Mammary microvascular endothelial cell (primary cell): Measurements from ENCODE around the gene KIF5B. TPM values are rescaled to one million over a fixed set of nuclear protein-coding genes. Genes with fewer than 3 reads are reported as not detected.

ENCODE experiments used
- total RNA-seq: library from RNA; depleted of rRNA; stranded (reverse); fragments of >200 nt; gene quantifications from 2 replicates; pipeline ENCODE4 v1.2.3, GENCODE V29; 2015

The KIF5B gene
- total RNA-seq: 96.2 and 100 TPM in 2 replicates

DNA sequence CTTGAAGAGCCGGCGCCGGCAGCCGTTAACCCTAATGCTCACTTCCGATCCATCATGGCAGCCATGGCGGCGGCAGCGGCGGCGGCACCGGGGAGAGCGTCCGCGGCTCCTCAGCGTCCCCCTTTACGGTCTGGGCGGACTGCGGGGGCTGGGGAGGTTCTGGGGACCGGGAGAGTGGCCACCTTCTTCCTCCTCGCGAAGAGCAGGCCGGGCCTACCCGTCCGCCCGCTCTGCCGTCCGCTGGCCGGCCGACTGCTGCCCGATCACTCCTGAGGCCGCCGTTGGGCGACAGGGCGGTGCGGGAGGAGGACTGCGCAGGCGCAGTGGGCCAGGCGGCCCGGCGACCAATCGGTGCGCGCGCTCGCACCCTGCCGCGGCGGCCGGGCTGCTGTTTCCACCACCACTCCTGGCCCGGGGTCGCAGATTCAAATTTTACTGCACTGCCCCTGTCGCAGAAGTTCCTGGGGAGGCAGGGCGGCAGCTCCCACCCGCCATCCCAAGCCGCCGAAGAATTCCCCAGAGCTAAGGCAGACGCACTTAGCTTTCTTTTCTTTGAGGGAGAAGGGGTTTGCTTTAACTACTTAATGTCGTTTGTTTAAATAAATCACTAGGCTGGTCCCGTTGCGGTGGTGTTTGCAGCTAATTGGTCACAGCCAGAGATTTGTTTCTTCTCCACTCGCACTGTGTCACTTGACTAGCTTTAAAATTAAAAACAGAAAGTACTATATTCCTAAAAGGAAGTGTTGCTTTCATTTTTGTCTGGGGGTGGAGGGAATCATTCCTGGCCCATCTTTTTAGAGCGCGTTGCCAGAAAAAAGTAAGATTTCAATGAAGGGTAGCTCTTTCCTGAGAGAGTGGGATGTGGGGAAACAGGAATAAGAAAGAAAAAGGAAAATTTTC is at the start of gene KIF5B:
Gene KIF5B, minus strand, starts transcription at position 290 of the 900 bp plus-strand sequence. CDS start 452 bp downstream, outside the sequence.

Other genes with a start within 250 kb of the KIF5B start
- gene ARHGAP12, start 127.6 kb downstream of the KIF5B start, total RNA-seq: 14.0 TPM in 2 replicates